Activated CD4-positive, alpha-beta T cell treated with anti-CD3 and anti-CD28 coated beads, Interleukin-2, amount 50 U/mL, for 16 hours (primary cell): ENCODE results near the gene MMP25.

Experiments used
- DNase-seq: peaks from one replicate; pipeline ENCODE4 v3.0.0-alpha.2; 2020

MMP25 gene, protein sequence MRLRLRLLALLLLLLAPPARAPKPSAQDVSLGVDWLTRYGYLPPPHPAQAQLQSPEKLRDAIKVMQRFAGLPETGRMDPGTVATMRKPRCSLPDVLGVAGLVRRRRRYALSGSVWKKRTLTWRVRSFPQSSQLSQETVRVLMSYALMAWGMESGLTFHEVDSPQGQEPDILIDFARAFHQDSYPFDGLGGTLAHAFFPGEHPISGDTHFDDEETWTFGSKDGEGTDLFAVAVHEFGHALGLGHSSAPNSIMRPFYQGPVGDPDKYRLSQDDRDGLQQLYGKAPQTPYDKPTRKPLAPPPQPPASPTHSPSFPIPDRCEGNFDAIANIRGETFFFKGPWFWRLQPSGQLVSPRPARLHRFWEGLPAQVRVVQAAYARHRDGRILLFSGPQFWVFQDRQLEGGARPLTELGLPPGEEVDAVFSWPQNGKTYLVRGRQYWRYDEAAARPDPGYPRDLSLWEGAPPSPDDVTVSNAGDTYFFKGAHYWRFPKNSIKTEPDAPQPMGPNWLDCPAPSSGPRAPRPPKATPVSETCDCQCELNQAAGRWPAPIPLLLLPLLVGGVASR

GRCh38 chr16:3045758-3046640 lies at the start of gene MMP25:
TSS of gene MMP25 (plus strand) at chr16:3046561. CDS start at chr16:3046918, 357 bp downstream.
- DNase-seq = no peak

GRCh38 chr16:2999929-3000328 lies 46.4 kb upstream of the MMP25 start:
- no peak for DNase-seq

GRCh38 chr16:3000540-3000939 lies 45.8 kb upstream of the MMP25 start:
- no peak for DNase-seq

- DNase-seq = no peak
Measured at GRCh38 chr16:3001316-3001715, 45.0 kb upstream of the MMP25 start.

- peak; percentile 99 for DNase-seq
Measured at GRCh38 chr16:3003582-3004270, 42.6 kb upstream of the MMP25 start.

DNA sequence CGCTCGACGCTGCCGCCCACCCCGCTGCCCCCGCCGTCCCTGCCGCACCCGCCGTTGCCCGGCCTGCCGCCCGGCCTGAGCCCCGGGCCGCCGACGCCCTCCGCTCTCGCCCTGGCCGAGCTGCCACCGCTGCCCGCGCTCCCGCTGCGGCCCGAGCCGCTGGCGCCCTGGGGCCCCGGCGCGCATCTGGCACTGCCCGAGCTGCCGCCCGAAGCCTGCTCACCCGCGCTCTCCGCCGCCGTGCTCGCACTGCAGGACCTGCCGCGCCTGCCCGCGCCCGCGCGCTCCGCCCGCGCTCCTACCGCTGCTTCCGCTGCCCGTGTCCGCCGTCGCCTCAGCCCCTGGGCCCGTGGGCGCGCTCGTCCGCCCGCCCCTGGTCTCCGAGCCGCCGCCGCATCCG lies 42.0 kb upstream of the MMP25 start:
- no peak for DNase-seq

- no peak for DNase-seq
Measured at GRCh38 chr16:3004781-3005284, 41.5 kb upstream of the MMP25 start.

- DNase-seq = no peak
Measured at GRCh38 chr16:3007059-3007956, 39.1 kb upstream of the MMP25 start.

DNA sequence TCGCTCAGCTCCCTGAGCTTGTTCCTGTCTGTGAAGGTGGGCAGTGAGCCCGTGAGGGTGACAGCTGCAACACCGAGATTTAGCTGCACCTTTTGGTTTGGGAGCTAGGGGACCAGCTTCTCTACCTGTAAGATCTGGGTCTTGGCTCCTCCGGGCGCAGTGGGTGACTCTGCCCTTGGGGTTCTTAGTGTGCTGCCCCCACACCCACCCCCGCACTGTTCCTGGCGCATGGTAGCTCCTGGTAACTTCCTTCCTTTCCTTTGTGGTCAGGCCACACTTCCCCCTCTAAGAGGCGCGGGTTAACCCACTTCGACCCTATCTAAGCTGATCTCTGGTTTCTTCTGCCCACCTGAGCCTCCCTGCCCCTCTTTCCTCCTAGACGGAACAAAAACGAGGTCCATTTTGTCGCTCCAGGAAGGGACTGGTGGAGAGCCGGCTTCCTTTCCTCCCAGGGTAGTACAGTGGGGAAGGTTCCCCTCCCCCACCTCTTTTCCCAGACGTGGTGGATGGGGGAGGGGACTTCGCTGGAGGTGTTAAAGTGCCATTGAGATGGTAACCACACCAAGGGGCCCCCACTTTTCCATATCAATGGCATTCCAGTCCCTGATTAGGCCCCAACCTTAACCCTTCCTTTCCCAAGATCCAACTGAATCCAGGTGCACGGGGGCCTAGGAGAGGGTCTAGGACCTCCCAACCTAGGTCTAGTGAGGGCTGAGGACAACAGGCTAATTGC lies 38.2 kb upstream of the MMP25 start:
- no peak for DNase-seq

DNA sequence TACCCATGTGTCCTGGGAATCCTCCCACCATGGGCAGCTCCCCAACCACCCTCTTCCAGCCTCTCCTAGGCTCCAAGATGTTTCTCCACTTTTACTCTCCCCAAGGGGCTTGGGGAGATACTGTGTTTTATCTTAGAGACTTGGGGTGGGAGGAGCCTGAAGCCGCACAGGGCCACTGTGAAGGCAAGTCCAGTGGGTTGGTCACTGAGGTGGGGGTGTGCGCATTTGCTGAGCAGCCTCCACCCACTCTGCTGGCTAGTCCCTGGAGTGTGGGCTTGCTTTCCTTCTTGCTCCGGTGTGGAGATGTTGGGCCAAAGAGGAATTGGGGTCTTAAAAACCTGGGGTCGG lies 37.7 kb upstream of the MMP25 start:
- no peak for DNase-seq

GRCh38 chr16:3009568-3010390 lies 36.6 kb upstream of the MMP25 start:
- DNase-seq = no peak

GRCh38 chr16:3010510-3010909 lies 35.9 kb upstream of the MMP25 start:
- DNase-seq = no peak

DNA sequence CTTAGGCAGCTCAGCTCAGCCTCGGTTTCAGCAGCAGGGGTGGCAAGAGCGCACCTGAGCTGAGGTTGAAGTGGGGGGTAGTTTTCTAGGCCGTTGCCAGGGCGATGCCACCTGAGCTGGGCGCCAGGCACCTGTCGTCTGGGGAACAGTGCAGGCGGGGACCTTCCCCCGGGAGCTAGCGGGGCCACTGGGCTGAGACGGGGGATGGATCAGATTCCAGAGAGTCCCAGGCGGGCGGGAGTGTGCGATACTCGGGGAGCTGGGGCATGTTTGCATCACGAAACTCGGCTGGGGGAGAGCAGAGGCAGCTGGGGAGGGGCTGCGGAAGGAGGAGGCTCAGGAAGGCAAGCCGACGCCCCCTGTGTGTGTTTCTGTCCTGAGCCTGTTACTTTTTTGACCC lies 34.1 kb upstream of the MMP25 start:
- no peak for DNase-seq

DNA sequence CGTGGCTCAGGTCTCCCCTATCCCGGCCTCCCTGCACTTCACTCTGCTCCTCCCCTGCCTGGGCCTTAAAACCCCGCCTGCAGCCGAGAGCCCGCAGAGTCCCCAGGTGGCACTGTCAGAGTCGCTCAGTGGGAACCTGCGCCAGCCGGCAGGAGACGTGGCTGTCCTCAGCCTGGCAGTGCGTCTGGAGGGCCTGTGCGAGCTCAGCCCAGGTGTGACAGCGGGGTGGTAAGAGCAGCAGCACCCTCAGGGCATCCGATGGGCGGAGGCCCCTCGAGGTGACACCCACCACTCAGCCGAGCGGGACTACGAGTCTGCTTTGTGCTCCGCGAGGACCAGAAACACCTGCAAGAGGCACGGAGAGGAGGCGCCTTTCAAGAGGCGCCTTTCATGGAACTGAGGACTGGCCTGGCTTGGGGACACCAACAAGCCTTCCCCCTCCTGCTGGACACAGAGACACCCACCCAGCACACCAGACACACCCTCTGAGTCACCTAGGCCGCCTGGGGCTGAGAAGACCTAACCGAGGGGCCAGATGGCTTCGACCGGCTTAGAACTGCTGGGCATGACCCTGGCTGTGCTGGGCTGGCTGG lies 33.4 kb upstream of the MMP25 start, which contains the start of gene CLDN9:
Gene CLDN9 (plus strand): TSS at position 96 of the 593 bp plus-strand sequence. CDS start 440 bp downstream, at position 536.
- no peak for DNase-seq

- DNase-seq = no peak
Measured at GRCh38 chr16:3013491-3013951, 32.8 kb upstream of the MMP25 start.

DNA sequence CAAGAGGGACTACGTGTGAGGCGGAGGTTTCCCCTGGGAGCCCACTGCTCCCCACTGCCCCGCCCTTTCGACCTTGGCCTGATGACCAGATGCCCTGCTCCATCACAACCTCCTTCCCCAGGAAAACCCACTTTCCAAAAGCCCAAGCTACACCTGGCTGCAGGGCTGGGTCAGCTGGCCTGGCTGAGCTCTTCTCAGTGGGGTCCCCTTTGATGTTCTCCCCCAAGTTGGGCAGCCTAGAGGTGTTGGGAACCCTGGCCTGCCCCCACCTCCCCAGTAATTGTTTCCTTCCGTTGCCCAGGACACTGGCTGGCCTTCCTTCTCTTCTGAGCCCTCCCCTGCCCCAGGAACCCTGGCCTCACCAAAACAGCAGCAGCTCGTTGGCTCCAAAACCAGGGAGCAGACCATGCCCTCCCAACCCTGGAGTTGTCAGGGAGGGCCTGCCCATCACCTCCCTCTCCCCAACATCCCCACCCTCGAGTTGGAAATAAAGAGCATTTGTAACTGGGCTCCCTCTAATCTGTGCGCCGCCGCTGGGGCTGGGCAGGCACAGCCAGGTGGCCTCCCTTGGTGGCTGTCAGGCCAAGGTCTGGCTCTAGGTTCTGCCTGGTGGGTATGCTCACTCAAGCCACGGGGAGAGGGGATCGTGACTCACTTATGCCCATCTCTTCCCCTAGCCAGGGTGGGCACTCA lies 32.2 kb upstream of the MMP25 start:
- DNase-seq = no peak

- no peak for DNase-seq
Measured at GRCh38 chr16:3014971-3015370, 31.4 kb upstream of the MMP25 start.

DNA sequence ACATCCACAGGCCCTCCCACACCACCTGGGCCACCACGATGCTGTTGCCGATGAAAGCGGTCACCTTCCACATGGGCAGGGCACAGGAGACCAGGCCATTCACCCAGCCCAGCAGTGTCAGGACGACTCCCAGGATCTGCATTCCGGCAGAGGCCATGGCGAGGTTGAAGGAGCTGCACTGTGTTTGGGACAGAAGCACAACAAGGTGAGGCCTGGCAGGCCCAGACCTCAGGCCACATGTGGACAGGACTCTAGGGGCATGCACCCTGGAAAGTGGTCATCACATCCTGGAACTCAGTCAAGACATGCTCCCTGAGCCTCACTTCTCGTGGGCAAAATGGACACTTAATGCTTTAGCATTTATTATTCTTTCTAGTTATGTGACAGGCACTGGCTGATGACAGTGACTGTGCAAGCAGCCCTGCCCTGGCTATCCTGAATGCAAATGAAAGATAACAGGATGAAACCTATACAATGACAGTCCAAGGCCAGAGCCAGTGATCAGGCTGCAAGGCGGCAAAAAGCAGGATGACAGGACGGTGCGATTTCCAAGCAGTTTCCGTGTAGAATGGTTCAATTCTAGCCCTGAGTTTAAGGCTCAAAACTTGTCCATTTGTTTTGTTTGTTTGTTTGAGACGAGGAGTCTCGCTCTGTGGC lies 30.4 kb upstream of the MMP25 start:
- DNase-seq = no peak
